ENCODE measurements around the gene COMMD1. TPM values are rescaled to one million over a fixed set of nuclear protein-coding genes. Genes with fewer than 3 reads are reported as not detected.

Gene COMMD1
- polyA plus RNA-seq, 1 of the 3 experiments (the other 2 are of a cell fraction) = 32.5 TPM

DNA sequence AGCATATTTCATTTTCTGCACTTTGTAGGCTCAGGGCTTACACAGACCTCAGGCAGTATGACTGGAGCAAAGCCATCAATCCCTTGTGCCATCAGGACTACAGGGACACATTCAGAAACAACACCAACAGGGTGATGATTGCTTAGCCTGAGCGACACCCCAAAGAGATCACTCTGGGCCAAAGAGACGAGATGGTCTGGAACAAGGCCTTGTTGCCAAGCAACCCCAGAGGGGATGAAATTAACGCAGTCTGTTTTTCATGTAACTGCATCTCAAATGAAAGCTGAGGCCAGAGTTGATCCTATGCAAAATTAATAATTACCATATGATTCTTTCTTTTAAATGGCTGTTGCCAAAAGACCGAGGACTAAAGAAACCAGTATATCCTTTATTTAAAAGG, 270.3 kb downstream of the COMMD1 start:
- TF ChIP-seq RAD21 (IDR thresholded peaks at IDR 0.05; ENCODE audit: low read length) (peak; percentile 20), JUND (IDR thresholded peaks at IDR 0.05) (no peak), FOSL2 (IDR thresholded peaks at IDR 0.05; ENCODE audit: borderline replicate concordance, low read depth) (no peak), FOXM1 (IDR thresholded peaks at IDR 0.05; ENCODE audit: low read depth) (no peak), GABPA (IDR thresholded peaks at IDR 0.05; ENCODE audit: low read depth) (no peak), EP300 (IDR thresholded peaks at IDR 0.05; ENCODE audit: borderline replicate concordance in 1 of 2, low read depth in 1 of 2, low read length in 1 of 2) (peak in 1 of 2 experiments; percentile 69; a peak in 2 of 4 replicates), EZH2phosphoT487 (IDR thresholded peaks at IDR 0.05; ENCODE audit: borderline replicate concordance, low read depth) (no peak), YY1 (IDR thresholded peaks at IDR 0.05; ENCODE audit: low read depth) (no peak), CHD2 (IDR thresholded peaks at IDR 0.05; ENCODE audit: low read length, partially characterized antibody) (no peak), ELF1 (IDR thresholded peaks at IDR 0.05) (no peak), NRF1 (IDR thresholded peaks at IDR 0.05; ENCODE audit: low read depth, low read length) (no peak), TEAD4 (IDR thresholded peaks at IDR 0.05; ENCODE audit: borderline replicate concordance, insufficient read depth) (no peak), MXI1 (IDR thresholded peaks at IDR 0.05; ENCODE audit: low read depth, low read length) (0 out of 2 replicates have a peak, but pooled peaks have one; percentile 17), GATA2 (CRISPR knock-in tag; IDR thresholded peaks at IDR 0.05) (no peak), TAF1 (IDR thresholded peaks at IDR 0.05; ENCODE audit: borderline replicate concordance, low read depth, low read length) (no peak), FOXJ3 (CRISPR knock-in tag; IDR thresholded peaks at IDR 0.05) (0 out of 2 replicates have a peak, but pooled peaks have one; percentile 40)
- TF ChIP-seq, protein P1, sequence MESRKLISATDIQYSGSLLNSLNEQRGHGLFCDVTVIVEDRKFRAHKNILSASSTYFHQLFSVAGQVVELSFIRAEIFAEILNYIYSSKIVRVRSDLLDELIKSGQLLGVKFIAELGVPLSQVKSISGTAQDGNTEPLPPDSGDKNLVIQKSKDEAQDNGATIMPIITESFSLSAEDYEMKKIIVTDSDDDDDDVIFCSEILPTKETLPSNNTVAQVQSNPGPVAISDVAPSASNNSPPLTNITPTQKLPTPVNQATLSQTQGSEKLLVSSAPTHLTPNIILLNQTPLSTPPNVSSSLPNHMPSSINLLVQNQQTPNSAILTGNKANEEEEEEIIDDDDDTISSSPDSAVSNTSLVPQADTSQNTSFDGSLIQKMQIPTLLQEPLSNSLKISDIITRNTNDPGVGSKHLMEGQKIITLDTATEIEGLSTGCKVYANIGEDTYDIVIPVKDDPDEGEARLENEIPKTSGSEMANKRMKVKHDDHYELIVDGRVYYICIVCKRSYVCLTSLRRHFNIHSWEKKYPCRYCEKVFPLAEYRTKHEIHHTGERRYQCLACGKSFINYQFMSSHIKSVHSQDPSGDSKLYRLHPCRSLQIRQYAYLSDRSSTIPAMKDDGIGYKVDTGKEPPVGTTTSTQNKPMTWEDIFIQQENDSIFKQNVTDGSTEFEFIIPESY (IDR thresholded peaks at IDR 0.05; ENCODE audit: borderline replicate concordance, low read depth) = no peak
- TF ChIP-seq, protein P2, sequence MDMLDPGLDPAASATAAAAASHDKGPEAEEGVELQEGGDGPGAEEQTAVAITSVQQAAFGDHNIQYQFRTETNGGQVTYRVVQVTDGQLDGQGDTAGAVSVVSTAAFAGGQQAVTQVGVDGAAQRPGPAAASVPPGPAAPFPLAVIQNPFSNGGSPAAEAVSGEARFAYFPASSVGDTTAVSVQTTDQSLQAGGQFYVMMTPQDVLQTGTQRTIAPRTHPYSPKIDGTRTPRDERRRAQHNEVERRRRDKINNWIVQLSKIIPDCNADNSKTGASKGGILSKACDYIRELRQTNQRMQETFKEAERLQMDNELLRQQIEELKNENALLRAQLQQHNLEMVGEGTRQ (IDR thresholded peaks at IDR 0.05; ENCODE audit: borderline replicate concordance, low read depth, low read length) = no peak
- TF ChIP-seq, protein P3, sequence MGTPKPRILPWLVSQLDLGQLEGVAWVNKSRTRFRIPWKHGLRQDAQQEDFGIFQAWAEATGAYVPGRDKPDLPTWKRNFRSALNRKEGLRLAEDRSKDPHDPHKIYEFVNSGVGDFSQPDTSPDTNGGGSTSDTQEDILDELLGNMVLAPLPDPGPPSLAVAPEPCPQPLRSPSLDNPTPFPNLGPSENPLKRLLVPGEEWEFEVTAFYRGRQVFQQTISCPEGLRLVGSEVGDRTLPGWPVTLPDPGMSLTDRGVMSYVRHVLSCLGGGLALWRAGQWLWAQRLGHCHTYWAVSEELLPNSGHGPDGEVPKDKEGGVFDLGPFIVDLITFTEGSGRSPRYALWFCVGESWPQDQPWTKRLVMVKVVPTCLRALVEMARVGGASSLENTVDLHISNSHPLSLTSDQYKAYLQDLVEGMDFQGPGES (IDR thresholded peaks at IDR 0.05; ENCODE audit: low read depth, low read length) = no peak
- TF ChIP-seq, protein P4, sequence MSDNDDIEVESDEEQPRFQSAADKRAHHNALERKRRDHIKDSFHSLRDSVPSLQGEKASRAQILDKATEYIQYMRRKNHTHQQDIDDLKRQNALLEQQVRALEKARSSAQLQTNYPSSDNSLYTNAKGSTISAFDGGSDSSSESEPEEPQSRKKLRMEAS (IDR thresholded peaks at IDR 0.05; ENCODE audit: low read depth) = no peak
- TF ChIP-seq, protein P5, sequence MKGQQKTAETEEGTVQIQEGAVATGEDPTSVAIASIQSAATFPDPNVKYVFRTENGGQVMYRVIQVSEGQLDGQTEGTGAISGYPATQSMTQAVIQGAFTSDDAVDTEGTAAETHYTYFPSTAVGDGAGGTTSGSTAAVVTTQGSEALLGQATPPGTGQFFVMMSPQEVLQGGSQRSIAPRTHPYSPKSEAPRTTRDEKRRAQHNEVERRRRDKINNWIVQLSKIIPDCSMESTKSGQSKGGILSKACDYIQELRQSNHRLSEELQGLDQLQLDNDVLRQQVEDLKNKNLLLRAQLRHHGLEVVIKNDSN (IDR thresholded peaks at IDR 0.05; ENCODE audit: borderline replicate concordance, low read depth) = no peak
- peaks cover 0 to 25% of the 10 kb centered on the region in 2 experiments; a peak in 2 of 4 replicates for H3K4me1 ChIP-seq (ENCODE audit: control insufficient read depth in 1 of 2, insufficient read depth in 2 of 2, low read depth in 1 of 2, low read length in 1 of 2)
- no peak overlapping the region for H3K4me3 ChIP-seq (ENCODE audit: low read depth in 2 of 2, low read length in 1 of 2)
- no peak overlapping the region for H2AFZ ChIP-seq (ENCODE audit: low read depth)
- no peaks in the 10 kb centered on the region for H3K36me3 ChIP-seq (replicated peaks in 1 of 2; ENCODE audit: control insufficient read depth in 1 of 2, insufficient read depth in 2 of 2, low read length in 1 of 2)
- H3F3A ChIP-seq (replicated peaks; ENCODE audit: insufficient read depth) = peaks cover 7% of the 10 kb centered on the region
- no peaks in the 10 kb centered on the region for H3K9me3 ChIP-seq
- no peak overlapping the region for H3K9ac ChIP-seq
- H3K4me2 ChIP-seq = no peak overlapping the region
- ChIA-PET CTCF (interaction anchor here (1.2 to 2.0 kb wide), 2 partner anchors 12 to 183 kb away, joined by 5 to 6 read pairs; no protein-coding TSS in a partner anchor), POLR2A (interaction anchor here (0.7 to 1.1 kb wide), 2 partner anchors 11 to 165 kb away, joined by 3 to 4 read pairs; no protein-coding TSS in a partner anchor)
- no peaks in the 10 kb centered on the region for H3K9me2 ChIP-seq
- peak; percentile 70 for DNase-seq
- no peaks in the 10 kb centered on the region for H4K20me1 ChIP-seq (ENCODE audit: insufficient read depth)
- peak overlapping the region in 1 of 2 experiments; percentile 96; a peak in 2 of 4 replicates for H3K27ac ChIP-seq (ENCODE audit: low read depth in 2 of 2, low read length in 1 of 2)
- H3K79me2 ChIP-seq (ENCODE audit: insufficient read depth) = no peaks in the 10 kb centered on the region
- 53% methylated on average over 4 of the region's 4 CpGs for WGBS (ENCODE audit: low lambda C conversion rate)
- no peaks in the 10 kb centered on the region for H3K27me3 ChIP-seq (ENCODE audit: insufficient read depth)
